Gastrocnemius medialis (tissue), 4 donors: ENCODE data around the gene SIGLEC9.

ENCODE experiments used
- POLR2A ChIP-seq, 2 donors: fragments of 450-650 bp; IDR thresholded peaks; one replicate each; pipeline ENCODE4 v1.6.1; 2017; ENCODE audit warnings: antibody characterized with exemption in 2 of 2, mild to moderate bottlenecking in 2 of 2, moderate library complexity in 2 of 2
- TF ChIP-seq, protein P1 (sequence below), 5 experiments: fragments of 450-650 bp in 3 of 5; fragments of 200-600 bp in 2 of 5; sonication (generic) in 2 of 5; IDR thresholded peaks in 4 of 5; conservative IDR thresholded peaks in 1 of 5; 1 replicate in 4 of 5; 2 replicates in 1 of 5; pipeline ENCODE4 v1.5.1; 2016 to 2019; ENCODE audit warnings: antibody characterized with exemption in 5 of 5, mild to moderate bottlenecking in 3 of 5, moderate library complexity in 3 of 5

DNA sequence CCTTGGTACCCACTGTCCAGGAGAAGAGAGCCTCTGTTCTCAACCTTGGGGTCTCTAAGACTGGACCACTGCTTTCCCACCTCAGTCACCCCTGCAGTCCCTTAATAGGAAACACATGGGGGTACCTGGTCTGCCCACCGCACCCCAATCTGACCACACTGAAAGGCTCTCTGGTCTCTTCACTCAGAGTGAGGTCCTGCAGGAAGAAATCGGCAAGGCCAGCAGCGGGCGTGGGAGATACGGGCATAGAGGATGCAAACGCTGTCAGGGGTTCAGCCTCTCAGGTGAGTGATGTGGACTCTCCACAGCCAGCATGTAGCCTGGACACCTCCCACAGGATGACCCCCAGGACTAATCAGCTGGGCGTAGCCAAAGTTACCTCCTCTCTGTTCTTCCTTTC, 3.5 kb downstream of the SIGLEC9 start:
- TF ChIP-seq, protein P1, sequence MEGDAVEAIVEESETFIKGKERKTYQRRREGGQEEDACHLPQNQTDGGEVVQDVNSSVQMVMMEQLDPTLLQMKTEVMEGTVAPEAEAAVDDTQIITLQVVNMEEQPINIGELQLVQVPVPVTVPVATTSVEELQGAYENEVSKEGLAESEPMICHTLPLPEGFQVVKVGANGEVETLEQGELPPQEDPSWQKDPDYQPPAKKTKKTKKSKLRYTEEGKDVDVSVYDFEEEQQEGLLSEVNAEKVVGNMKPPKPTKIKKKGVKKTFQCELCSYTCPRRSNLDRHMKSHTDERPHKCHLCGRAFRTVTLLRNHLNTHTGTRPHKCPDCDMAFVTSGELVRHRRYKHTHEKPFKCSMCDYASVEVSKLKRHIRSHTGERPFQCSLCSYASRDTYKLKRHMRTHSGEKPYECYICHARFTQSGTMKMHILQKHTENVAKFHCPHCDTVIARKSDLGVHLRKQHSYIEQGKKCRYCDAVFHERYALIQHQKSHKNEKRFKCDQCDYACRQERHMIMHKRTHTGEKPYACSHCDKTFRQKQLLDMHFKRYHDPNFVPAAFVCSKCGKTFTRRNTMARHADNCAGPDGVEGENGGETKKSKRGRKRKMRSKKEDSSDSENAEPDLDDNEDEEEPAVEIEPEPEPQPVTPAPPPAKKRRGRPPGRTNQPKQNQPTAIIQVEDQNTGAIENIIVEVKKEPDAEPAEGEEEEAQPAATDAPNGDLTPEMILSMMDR (IDR thresholded peaks at IDR 0.05 in 4 of 5, conservative IDR thresholded peaks at IDR 0.05 in 1 of 5): no peak
- no peak for TF ChIP-seq POLR2A (IDR thresholded peaks at IDR 0.05)
